SU-DHL-6 (cell line): ENCODE measurements around the gene GPNMB.

ENCODE experiments used
- EZH2phosphoT487 ChIP-seq: fragments of 200-600 bp; sonication (generic), shearing (Covaris generic); conservative IDR thresholded peaks from 2 replicates; pipeline ENCODE4 v1.6.1; 2018; ENCODE audit warnings: mild to moderate bottlenecking, antibody characterized with exemption, low read length, moderate library complexity, mixed read lengths
- TF ChIP-seq, protein P1 (sequence below): fragments of 200-600 bp; sonication (generic); IDR thresholded peaks from one replicate; pipeline ENCODE4 v1.5.1; 2017; ENCODE audit warnings: antibody characterized with exemption, mild to moderate bottlenecking, low read length, moderate library complexity; ENCODE audit not compliant: insufficient read depth, poor library complexity, severe bottlenecking

DNA sequence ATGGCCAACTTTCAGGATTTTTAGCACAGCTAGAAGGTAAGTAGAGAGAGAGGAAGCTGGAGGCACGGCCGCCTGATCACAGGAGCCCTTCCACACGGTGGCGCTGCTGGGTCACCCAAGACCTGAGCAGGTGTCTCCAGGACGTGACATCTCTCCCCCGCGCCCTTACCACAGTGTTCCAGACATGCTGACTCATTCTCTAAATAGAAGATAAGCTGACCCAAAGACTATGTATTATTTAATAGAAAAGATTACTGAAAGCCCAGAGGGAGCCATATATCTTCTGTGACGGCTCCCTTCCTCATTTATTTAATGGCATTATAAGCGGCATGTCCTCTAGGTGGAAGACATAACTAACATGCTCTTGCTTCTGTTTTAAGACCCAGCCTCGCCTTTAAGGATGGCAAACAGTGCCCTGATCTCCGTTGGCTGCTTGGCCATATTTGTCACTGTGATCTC, 26.6 kb downstream of the GPNMB start:
- TF ChIP-seq, protein P1, sequence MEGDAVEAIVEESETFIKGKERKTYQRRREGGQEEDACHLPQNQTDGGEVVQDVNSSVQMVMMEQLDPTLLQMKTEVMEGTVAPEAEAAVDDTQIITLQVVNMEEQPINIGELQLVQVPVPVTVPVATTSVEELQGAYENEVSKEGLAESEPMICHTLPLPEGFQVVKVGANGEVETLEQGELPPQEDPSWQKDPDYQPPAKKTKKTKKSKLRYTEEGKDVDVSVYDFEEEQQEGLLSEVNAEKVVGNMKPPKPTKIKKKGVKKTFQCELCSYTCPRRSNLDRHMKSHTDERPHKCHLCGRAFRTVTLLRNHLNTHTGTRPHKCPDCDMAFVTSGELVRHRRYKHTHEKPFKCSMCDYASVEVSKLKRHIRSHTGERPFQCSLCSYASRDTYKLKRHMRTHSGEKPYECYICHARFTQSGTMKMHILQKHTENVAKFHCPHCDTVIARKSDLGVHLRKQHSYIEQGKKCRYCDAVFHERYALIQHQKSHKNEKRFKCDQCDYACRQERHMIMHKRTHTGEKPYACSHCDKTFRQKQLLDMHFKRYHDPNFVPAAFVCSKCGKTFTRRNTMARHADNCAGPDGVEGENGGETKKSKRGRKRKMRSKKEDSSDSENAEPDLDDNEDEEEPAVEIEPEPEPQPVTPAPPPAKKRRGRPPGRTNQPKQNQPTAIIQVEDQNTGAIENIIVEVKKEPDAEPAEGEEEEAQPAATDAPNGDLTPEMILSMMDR = peak; percentile 95
- TF ChIP-seq EZH2phosphoT487 = no peak
